Measurements from ENCODE around the gene P4HA1.

Gene P4HA1

DNA sequence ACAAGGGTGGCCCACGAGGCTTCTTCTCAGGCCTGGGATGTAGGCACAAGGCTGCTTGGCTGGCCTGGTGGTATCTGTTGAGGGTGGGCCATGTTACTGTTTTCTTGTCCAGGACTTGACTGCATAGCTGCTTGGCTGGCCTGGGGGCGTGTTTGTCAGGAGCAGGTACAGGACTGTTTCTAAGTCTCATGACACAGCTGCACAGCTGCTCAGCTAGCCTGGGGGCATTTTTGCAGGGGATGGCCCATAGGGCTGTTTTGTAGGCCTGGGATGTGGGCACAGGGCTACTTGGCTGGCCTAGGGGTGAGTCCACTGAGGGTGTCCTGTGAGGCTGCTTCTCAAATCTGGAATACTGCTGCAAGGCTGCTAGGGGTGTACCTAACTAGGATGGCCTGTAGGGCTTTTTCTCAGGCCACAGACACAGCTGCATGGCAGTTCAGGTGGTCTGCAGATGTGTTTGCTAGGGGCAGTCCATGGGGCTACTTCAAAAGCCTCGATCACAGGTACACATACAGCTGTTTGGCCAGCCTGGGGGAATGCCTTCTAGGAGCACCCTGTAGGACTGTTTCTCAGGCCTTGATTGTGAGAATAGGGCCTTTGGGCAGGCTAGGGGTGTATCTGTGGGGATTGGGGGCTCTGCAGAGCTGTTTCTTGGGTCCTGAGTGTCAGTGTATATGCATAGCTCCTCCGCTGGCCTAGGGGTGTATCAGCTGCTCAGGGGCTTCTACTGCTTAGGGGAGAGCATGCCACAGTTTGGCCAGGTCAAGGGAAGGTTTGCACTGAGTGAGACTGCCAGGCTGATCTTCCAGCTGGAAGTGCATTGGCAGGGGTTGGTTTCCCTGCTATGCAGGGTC is 115.4 kb downstream of the P4HA1 start:
- DNase-seq (ENCODE audit: low read depth, low spot score) = peak; percentile 32

DNA sequence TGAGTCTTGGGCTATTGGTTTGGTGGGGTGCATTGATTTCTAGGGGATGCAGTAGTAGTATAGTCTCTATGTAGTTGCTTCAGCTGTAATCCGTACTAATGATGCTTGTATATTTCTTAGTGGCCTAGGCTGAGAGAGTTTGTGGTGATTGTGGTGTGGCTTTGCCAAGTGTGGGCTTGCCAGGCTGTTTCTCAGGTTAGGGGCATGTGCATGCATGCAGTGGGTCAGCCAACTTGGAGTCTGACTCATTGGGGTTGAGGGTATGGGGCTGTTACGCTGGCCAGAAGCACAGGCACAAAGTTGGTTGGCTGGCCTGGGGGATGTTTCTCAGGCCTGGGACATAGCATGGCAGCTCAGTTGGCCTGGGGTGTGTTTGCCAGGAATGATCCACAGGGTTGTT is 116.3 kb downstream of the P4HA1 start:
- no peak for DNase-seq (ENCODE audit: low read depth, low spot score)

DNA sequence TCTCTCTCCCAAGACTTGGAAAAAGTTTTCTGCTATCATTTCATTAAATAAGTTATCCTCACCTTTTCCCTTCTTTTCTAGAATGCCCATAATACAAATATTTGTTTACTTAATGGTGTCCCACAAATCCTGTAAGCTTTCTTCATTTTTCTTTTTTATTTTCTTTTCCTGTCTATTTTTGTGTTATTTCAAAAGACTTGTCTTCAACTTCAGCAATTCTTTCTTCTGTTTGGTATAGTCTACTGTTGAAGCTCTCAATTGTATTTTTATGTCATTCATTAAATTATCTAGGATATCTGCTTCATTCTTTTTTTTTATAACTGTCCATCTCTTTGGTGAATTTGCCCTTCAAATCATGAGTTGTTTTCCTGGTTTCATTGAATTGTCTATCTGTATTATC is 117.0 kb downstream of the P4HA1 start:
- no peak for DNase-seq (ENCODE audit: low read depth, low spot score)

DNA sequence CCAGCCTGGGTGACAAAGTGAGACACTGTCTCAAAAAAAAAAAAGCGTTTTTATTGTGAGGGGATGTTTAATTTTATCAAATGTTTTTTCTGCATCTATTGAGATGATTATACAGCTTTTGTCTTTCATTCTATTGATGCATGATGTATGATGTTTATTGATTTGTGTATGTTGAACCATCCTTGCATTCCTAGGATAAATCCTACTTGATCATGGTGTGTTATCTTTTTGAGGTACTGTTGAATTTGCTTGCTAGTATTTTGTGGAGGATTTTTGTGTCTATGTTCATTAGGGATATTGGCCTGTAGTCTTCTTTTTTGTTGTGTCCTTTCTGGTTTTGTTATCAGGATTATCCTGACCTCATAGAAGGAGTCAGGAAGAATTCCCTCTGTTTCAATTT is 119.8 kb downstream of the P4HA1 start:
- no peak for DNase-seq (ENCODE audit: low read depth, low spot score)

Data from ELF-1 (cell line).